HEK293 (cell line): ENCODE results near the gene IQCH.

Experiments used
- BCL11A ChIP-seq: fragments of 450-650 bp; formaldehyde crosslinking; IDR thresholded peaks from 2 replicates; pipeline ENCODE4 v1.5.1; 2016; ENCODE audit warnings: low read depth, missing biosample characterization, missing genetic modification characterization
- HOXC10 ChIP-seq: sonication (generic); formaldehyde crosslinking; IDR thresholded peaks from 2 replicates; pipeline ENCODE4 v1.8.1; 2023; ENCODE audit warnings: mild to moderate bottlenecking, missing genetic modification reagents
- ZEB2 ChIP-seq: fragments of 450-650 bp; formaldehyde crosslinking; IDR thresholded peaks from 2 replicates; pipeline ENCODE4 v1.5.1; 2016; ENCODE audit warnings: missing biosample characterization, missing genetic modification characterization
- ZNF23 ChIP-seq: fragments of 450-650 bp; formaldehyde crosslinking; IDR thresholded peaks from 2 replicates; pipeline ENCODE4 v1.5.1; 2016; ENCODE audit warnings: missing biosample characterization, missing genetic modification characterization, borderline replicate concordance
- ZNF302 ChIP-seq: fragments of 450-650 bp; formaldehyde crosslinking; IDR thresholded peaks from 2 replicates; pipeline ENCODE4 v1.5.1; 2016; ENCODE audit warnings: missing biosample characterization, missing genetic modification characterization, low read depth
- ZNF341 ChIP-seq: fragments of 450-650 bp; formaldehyde crosslinking; IDR thresholded peaks from 2 replicates; pipeline ENCODE4; 2016; ENCODE audit warnings: low read depth, missing biosample characterization, missing genetic modification characterization
- ZNF362 ChIP-seq: fragments of 450-650 bp; formaldehyde crosslinking; IDR thresholded peaks from 2 replicates; pipeline ENCODE4 v1.5.1; 2016; ENCODE audit warnings: missing biosample characterization, missing genetic modification characterization
- ZNF549 ChIP-seq: fragments of 450-650 bp; IDR thresholded peaks from 2 replicates; pipeline ENCODE4 v1.5.1; 2018; ENCODE audit warnings: missing biosample characterization, missing genetic modification characterization, mild to moderate bottlenecking, inconsistent platforms, moderate library complexity
- ZNF561 ChIP-seq: fragments of 450-650 bp; IDR thresholded peaks from 2 replicates; pipeline ENCODE4 v1.5.1; 2018; ENCODE audit warnings: missing biosample characterization, missing genetic modification characterization, borderline replicate concordance
- ZNF580 ChIP-seq: fragments of 450-650 bp; formaldehyde crosslinking; IDR thresholded peaks from 2 replicates; pipeline ENCODE4 v1.5.1; 2016; ENCODE audit warnings: missing biosample characterization, missing genetic modification characterization
- ZNF701 ChIP-seq: fragments of 450-650 bp; formaldehyde crosslinking; IDR thresholded peaks from 2 replicates; pipeline ENCODE4 v1.5.1; 2016; ENCODE audit warnings: missing biosample characterization, missing genetic modification characterization
- ZNF837 ChIP-seq: fragments of 450-650 bp; formaldehyde crosslinking; IDR thresholded peaks from 2 replicates; pipeline ENCODE4 v1.5.1; 2016; ENCODE audit warnings: missing biosample characterization, missing genetic modification characterization
- ZSCAN5A ChIP-seq: fragments of 450-650 bp; formaldehyde crosslinking; IDR thresholded peaks from 2 replicates; pipeline ENCODE4 v1.5.1; 2016; ENCODE audit warnings: missing biosample characterization, missing genetic modification characterization
- TF ChIP-seq, protein P1 (sequence below): fragments of 450-650 bp; formaldehyde crosslinking; IDR thresholded peaks from 2 replicates; pipeline ENCODE4 v1.5.1; 2016; ENCODE audit warnings: missing biosample characterization, missing genetic modification characterization
- TF ChIP-seq, protein P2 (sequence below): fragments of 450-650 bp; formaldehyde crosslinking; IDR thresholded peaks from 2 replicates; pipeline ENCODE4 v1.5.1; 2016; ENCODE audit warnings: missing biosample characterization, missing genetic modification characterization
- TF ChIP-seq, protein P3 (sequence below): fragments of 450-650 bp; formaldehyde crosslinking; IDR thresholded peaks from 2 replicates; pipeline ENCODE4 v1.5.1; 2016; ENCODE audit warnings: missing biosample characterization, missing genetic modification characterization
- TF ChIP-seq, protein P4 (sequence below): fragments of 450-650 bp; formaldehyde crosslinking; optimal IDR thresholded peaks from 2 replicates; pipeline ENCODE3; 2016; ENCODE audit warnings: missing biosample characterization, mild to moderate bottlenecking, missing genetic modification characterization
- TF ChIP-seq, protein P5 (sequence below): fragments of 450-650 bp; formaldehyde crosslinking; IDR thresholded peaks from 2 replicates; pipeline ENCODE4 v1.5.1; 2017; ENCODE audit warnings: missing biosample characterization, missing genetic modification characterization
- TF ChIP-seq, protein P6 (sequence below): fragments of 450-650 bp; formaldehyde crosslinking; IDR thresholded peaks from 2 replicates; pipeline ENCODE4 v1.5.1; 2016; ENCODE audit warnings: missing biosample characterization, missing genetic modification characterization

The IQCH gene

DNA sequence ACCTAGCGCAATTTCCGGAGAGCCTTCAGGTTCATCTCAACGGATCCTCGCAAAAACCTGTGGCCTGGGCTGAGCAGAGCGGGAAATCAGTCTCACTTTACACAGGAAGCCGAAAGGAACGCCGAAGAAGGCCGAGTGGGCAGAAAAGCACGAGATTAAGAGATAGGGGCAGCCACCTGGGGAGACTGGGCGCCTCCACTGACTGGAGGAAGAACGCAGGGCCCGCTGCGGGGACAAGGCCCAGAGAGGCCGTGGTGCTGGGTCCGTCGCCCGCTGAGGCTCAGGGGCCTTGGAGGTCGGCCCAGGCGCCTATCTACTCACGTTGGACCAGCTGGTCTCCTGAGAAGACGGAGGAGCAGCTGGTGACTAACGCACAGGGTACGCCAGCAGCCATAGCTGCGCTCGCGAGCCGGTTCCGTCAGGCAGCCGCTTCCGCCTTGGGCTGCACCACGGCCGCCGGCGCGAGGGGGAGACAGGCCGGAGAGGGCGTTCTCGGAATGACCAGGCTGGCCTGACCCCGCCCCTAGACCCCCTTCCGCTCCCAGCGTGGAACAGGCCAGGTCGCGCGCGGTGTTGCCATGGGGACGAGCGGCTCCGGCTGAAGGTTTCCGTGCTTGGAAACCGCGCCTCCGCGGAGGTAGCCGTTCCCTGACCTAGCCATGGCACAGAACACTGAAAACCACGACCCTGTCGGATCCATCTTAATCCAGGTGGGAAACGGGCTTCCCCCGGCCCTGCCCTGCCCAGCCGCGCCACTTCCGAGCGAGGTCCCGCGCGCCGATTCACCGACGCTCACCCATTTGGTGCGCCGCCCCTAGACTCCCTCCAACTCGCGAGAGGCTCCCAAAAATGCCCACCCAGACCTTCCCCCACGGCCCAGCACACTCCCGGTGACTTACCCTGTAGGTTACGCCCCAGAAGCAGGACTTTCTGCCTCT, at the start of gene IQCH, which contains the start of gene AAGAB (continued):
- TF ChIP-seq, protein P1, sequence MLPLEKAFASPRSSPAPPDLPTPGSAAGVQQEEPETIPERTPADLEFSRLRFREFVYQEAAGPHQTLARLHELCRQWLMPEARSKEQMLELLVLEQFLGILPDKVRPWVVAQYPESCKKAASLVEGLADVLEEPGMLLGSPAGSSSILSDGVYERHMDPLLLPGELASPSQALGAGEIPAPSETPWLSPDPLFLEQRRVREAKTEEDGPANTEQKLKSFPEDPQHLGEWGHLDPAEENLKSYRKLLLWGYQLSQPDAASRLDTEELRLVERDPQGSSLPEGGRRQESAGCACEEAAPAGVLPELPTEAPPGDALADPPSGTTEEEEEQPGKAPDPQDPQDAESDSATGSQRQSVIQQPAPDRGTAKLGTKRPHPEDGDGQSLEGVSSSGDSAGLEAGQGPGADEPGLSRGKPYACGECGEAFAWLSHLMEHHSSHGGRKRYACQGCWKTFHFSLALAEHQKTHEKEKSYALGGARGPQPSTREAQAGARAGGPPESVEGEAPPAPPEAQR (tag by site-specific recombination), result no peak
- TF ChIP-seq ZNF362 (tag by site-specific recombination) (no peak), ZNF561 (peak; percentile 53), ZNF837 (tag by site-specific recombination) (no peak), HOXC10 (CRISPR knock-in tag) (0 out of 2 replicates have a peak, but pooled peaks have one; percentile 62), ZNF580 (tag by site-specific recombination) (peak; percentile 80; the same call in 1 of the 2 replicates), ZEB2 (tag by site-specific recombination) (peak; percentile 92), ZNF341 (tag by site-specific recombination) (peak; percentile 65), BCL11A (tag by site-specific recombination) (peak; percentile 73; the same call in 1 of the 2 replicates), ZNF549 (no peak), ZNF23 (tag by site-specific recombination) (no peak), ZNF302 (tag by site-specific recombination) (no peak), ZNF701 (tag by site-specific recombination) (no peak), ZSCAN5A (tag by site-specific recombination) (peak; percentile 85)
- TF ChIP-seq, protein P2, sequence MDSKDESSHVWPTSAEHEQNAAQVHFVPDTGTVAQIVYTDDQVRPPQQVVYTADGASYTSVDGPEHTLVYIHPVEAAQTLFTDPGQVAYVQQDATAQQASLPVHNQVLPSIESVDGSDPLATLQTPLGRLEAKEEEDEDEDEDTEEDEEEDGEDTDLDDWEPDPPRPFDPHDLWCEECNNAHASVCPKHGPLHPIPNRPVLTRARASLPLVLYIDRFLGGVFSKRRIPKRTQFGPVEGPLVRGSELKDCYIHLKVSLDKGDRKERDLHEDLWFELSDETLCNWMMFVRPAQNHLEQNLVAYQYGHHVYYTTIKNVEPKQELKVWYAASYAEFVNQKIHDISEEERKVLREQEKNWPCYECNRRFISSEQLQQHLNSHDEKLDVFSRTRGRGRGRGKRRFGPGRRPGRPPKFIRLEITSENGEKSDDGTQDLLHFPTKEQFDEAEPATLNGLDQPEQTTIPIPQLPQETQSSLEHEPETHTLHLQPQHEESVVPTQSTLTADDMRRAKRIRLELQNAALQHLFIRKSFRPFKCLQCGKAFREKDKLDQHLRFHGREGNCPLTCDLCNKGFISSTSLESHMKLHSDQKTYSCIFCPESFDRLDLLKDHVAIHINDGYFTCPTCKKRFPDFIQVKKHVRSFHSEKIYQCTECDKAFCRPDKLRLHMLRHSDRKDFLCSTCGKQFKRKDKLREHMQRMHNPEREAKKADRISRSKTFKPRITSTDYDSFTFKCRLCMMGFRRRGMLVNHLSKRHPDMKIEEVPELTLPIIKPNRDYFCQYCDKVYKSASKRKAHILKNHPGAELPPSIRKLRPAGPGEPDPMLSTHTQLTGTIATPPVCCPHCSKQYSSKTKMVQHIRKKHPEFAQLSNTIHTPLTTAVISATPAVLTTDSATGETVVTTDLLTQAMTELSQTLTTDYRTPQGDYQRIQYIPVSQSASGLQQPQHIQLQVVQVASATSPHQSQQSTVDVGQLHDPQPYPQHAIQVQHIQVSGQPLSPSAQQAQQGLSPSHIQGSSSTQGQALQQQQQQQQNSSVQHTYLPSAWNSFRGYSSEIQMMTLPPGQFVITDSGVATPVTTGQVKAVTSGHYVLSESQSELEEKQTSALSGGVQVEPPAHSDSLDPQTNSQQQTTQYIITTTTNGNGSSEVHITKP (tag by site-specific recombination), result peak; percentile 100
- TF ChIP-seq, protein P3, sequence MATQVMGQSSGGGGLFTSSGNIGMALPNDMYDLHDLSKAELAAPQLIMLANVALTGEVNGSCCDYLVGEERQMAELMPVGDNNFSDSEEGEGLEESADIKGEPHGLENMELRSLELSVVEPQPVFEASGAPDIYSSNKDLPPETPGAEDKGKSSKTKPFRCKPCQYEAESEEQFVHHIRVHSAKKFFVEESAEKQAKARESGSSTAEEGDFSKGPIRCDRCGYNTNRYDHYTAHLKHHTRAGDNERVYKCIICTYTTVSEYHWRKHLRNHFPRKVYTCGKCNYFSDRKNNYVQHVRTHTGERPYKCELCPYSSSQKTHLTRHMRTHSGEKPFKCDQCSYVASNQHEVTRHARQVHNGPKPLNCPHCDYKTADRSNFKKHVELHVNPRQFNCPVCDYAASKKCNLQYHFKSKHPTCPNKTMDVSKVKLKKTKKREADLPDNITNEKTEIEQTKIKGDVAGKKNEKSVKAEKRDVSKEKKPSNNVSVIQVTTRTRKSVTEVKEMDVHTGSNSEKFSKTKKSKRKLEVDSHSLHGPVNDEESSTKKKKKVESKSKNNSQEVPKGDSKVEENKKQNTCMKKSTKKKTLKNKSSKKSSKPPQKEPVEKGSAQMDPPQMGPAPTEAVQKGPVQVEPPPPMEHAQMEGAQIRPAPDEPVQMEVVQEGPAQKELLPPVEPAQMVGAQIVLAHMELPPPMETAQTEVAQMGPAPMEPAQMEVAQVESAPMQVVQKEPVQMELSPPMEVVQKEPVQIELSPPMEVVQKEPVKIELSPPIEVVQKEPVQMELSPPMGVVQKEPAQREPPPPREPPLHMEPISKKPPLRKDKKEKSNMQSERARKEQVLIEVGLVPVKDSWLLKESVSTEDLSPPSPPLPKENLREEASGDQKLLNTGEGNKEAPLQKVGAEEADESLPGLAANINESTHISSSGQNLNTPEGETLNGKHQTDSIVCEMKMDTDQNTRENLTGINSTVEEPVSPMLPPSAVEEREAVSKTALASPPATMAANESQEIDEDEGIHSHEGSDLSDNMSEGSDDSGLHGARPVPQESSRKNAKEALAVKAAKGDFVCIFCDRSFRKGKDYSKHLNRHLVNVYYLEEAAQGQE (tag by site-specific recombination), result no peak
- TF ChIP-seq, protein P4, sequence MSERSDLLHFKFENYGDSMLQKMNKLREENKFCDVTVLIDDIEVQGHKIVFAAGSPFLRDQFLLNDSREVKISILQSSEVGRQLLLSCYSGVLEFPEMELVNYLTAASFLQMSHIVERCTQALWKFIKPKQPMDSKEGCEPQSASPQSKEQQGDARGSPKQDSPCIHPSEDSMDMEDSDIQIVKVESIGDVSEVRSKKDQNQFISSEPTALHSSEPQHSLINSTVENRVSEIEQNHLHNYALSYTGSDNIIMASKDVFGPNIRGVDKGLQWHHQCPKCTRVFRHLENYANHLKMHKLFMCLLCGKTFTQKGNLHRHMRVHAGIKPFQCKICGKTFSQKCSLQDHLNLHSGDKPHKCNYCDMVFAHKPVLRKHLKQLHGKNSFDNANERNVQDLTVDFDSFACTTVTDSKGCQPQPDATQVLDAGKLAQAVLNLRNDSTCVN (tag by site-specific recombination), result peak; percentile 100
- TF ChIP-seq, protein P5, sequence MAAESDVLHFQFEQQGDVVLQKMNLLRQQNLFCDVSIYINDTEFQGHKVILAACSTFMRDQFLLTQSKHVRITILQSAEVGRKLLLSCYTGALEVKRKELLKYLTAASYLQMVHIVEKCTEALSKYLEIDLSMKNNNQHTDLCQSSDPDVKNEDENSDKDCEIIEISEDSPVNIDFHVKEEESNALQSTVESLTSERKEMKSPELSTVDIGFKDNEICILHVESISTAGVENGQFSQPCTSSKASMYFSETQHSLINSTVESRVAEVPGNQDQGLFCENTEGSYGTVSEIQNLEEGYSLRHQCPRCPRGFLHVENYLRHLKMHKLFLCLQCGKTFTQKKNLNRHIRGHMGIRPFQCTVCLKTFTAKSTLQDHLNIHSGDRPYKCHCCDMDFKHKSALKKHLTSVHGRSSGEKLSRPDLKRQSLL (tag by site-specific recombination), result peak; percentile 4; the same call in 1 of the 2 replicates
- TF ChIP-seq, protein P6, sequence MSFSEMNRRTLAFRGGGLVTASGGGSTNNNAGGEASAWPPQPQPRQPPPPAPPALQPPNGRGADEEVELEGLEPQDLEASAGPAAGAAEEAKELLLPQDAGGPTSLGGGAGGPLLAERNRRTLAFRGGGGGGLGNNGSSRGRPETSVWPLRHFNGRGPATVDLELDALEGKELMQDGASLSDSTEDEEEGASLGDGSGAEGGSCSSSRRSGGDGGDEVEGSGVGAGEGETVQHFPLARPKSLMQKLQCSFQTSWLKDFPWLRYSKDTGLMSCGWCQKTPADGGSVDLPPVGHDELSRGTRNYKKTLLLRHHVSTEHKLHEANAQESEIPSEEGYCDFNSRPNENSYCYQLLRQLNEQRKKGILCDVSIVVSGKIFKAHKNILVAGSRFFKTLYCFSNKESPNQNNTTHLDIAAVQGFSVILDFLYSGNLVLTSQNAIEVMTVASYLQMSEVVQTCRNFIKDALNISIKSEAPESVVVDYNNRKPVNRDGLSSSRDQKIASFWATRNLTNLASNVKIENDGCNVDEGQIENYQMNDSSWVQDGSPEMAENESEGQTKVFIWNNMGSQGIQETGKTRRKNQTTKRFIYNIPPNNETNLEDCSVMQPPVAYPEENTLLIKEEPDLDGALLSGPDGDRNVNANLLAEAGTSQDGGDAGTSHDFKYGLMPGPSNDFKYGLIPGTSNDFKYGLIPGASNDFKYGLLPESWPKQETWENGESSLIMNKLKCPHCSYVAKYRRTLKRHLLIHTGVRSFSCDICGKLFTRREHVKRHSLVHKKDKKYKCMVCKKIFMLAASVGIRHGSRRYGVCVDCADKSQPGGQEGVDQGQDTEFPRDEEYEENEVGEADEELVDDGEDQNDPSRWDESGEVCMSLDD (tag by site-specific recombination), result peak; percentile 44; the same call in 1 of the 2 replicates
